ENCODE results near the gene TECTB.

DNA sequence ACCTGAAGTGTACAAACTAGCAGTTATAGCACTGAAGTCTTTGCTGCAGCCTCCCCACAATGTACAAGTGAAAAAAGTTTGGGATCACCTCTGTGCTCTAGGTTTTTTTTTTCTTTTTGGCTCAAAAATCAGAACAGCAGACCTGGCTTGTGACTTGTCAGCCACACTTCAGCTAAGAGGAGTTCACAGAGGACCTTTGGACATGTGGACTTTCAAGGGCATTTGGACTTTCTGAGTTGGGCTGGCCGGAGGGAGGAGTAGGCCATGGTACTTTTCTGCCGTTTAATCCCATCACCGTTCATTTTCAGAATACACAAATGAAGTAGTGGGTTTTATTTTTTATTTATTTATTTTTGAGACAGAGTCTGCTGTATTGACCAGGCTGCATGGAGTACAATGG, 68.8 kb downstream of the TECTB start:
- no peak for TF ChIP-seq CTCF (IDR thresholded peaks at IDR 0.05; ENCODE audit: insufficient read depth, low read depth, low read length)
- no peak for TF ChIP-seq EZH2 (IDR thresholded peaks at IDR 0.05; ENCODE audit: insufficient read depth, low read length)
